ENCODE results near the gene PIK3CB. TPM values are rescaled to one million over a fixed set of nuclear protein-coding genes. Genes with fewer than 3 reads are reported as not detected.

PIK3CB gene
- total RNA-seq (10 to 100 TPM; 34.9 to 41.9 TPM), polyA plus RNA-seq (10 to 100 TPM; 12.8 to 20.2 TPM)
- long read RNA-seq, donor 1, partial matches to known transcripts: 0 of 1 reads
- long read RNA-seq, donor 1, other reads (novel, unspliced or antisense): 0 of 1 reads
- long read RNA-seq, donor 2: 0 reads
- long read RNA-seq, donor 3: 0 reads
- long read RNA-seq, donor 4: 0 reads
- long read RNA-seq, donor 5: 0 reads

DNA sequence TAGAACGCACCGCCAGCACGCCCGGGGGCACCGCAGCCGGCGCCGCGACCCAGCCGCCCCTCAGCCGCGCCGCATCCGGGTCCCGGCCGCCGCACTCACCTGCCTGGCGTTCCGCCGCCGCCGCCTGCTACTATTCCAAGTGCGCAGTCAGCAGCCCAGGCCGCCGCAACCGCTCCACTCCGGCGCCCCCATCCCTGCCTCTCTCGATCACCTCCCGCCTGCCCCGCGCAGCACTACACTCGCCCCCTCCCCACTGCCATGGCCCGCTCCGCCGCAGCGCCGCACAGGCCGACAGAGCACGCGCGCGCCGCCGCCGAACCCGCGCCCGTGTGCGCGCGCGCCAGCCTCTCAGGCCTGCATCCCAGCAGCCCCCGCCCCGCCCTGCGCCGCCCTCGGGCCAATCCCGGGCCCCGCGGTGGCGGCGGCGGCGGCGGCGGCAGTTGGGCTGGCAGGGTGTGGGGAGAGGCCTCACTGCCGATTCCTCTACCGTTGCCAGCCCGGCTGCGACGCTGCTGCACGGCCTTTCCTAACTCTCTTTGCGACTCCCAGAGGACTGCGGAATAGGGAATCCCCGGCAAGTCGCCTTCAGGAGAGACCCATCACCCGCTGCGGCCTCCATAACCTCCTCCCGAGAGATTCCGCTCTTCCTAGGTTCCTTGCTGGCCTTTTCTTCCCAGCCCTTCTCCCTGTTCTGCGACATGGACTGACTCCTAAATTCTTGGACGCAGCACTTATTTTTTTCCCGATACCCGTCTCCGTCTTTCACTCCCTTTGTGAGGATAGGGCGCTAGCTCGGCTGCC is at the start of gene PIK3CB:
Gene PIK3CB (minus strand): TSS at position 333 of the 801 bp plus-strand sequence. CDS start 75,585 bp downstream, outside the sequence.
- 1% methylated on average over 69 to 88 of the region's 88 CpGs for WGBS, 2 donors
- TF ChIP-seq, protein P1, sequence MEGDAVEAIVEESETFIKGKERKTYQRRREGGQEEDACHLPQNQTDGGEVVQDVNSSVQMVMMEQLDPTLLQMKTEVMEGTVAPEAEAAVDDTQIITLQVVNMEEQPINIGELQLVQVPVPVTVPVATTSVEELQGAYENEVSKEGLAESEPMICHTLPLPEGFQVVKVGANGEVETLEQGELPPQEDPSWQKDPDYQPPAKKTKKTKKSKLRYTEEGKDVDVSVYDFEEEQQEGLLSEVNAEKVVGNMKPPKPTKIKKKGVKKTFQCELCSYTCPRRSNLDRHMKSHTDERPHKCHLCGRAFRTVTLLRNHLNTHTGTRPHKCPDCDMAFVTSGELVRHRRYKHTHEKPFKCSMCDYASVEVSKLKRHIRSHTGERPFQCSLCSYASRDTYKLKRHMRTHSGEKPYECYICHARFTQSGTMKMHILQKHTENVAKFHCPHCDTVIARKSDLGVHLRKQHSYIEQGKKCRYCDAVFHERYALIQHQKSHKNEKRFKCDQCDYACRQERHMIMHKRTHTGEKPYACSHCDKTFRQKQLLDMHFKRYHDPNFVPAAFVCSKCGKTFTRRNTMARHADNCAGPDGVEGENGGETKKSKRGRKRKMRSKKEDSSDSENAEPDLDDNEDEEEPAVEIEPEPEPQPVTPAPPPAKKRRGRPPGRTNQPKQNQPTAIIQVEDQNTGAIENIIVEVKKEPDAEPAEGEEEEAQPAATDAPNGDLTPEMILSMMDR (IDR thresholded peaks at IDR 0.05; ENCODE audit: control extremely low read depth, extremely low read depth): no peak
- no peaks in the 10 kb centered on the region for H3K9me3 ChIP-seq (ENCODE audit: control insufficient read depth in 4 of 4, insufficient read depth in 3 of 4, low read length in 3 of 4)

DNA sequence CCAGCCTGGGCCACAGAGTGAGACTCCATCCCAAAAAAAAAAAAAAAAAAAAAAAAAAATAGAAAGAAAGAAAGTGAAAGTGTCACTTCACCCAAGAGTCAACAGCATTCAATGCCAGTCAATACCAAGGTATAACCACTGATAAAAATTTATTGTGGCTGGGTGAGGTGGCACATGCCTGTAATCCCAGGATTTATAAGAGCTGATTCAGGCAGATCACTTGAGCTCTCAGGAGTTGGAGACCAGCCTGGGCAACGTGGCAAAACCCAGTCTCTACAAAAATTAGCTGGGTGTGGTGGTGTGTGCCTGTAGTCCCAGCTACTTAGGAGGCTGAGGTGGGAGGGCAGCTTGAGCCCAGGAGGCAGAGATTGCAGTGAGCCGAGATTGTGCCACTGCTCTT is 46.5 kb upstream of the PIK3CB start:
- ATAC-seq (ENCODE audit: insufficient read depth, low FRiP score) (no peak), DNase-seq (no peak)
- TF ChIP-seq, protein P1 (IDR thresholded peaks at IDR 0.05; ENCODE audit: control extremely low read depth, extremely low read depth): no peak
- Histone ChIP-seq H3K4me1 (ENCODE audit: control insufficient read depth in 5 of 5, insufficient read depth in 5 of 5, low read length in 5 of 5) (no peaks in the 10 kb centered on the region), H3K36me3 (ENCODE audit: control insufficient read depth in 4 of 4, insufficient read depth in 4 of 4, low read length in 4 of 4) (no peaks in the 10 kb centered on the region), H3K9me3 (ENCODE audit: control insufficient read depth in 4 of 4, insufficient read depth in 3 of 4, low read length in 3 of 4) (peaks cover 0 to 2% (median 0%) of the 10 kb centered on the region in 4 donors), H3K27ac (ENCODE audit: low read depth in 1 of 2, low read length in 1 of 2) (no peak overlapping the region), H3K4me3 (no peak overlapping the region), H3K27me3 (ENCODE audit: control insufficient read depth in 3 of 3, insufficient read depth in 3 of 3, low read length in 2 of 3) (no peaks in the 10 kb centered on the region), H3K9ac (ENCODE audit: insufficient read depth in 1 of 2, low read length in 2 of 2) (no peak overlapping the region)
- 75 to 84% methylated on average over 2 of the region's 2 CpGs for WGBS, 2 donors

More for the DNA sequence above, at the start of gene PIK3CB:
- peak within 1 kb of the TSS; percentile 85 for H3K4me3 ChIP-seq
- H3K27ac ChIP-seq (ENCODE audit: low read depth in 1 of 2, low read length in 1 of 2): peak within 1 kb of the TSS; percentile 95 to 96
- H3K27me3 ChIP-seq (ENCODE audit: control insufficient read depth in 3 of 3, insufficient read depth in 3 of 3, low read length in 2 of 3): no peaks in the 10 kb centered on the region
- peak; percentile 99 for ATAC-seq (ENCODE audit: insufficient read depth, low FRiP score)
- no peaks in the 10 kb centered on the region for H3K36me3 ChIP-seq (ENCODE audit: control insufficient read depth in 4 of 4, insufficient read depth in 4 of 4, low read length in 4 of 4)
- H3K4me1 ChIP-seq (ENCODE audit: control insufficient read depth in 5 of 5, insufficient read depth in 5 of 5, low read length in 5 of 5): peaks cover 0 to 15% (median 0%) of the 10 kb centered on the region in 5 donors
- DNase-seq: peak; percentile 94
- peak within 1 kb of the TSS; percentile 88 to 95 for H3K9ac ChIP-seq (ENCODE audit: insufficient read depth in 1 of 2, low read length in 2 of 2)

DNA sequence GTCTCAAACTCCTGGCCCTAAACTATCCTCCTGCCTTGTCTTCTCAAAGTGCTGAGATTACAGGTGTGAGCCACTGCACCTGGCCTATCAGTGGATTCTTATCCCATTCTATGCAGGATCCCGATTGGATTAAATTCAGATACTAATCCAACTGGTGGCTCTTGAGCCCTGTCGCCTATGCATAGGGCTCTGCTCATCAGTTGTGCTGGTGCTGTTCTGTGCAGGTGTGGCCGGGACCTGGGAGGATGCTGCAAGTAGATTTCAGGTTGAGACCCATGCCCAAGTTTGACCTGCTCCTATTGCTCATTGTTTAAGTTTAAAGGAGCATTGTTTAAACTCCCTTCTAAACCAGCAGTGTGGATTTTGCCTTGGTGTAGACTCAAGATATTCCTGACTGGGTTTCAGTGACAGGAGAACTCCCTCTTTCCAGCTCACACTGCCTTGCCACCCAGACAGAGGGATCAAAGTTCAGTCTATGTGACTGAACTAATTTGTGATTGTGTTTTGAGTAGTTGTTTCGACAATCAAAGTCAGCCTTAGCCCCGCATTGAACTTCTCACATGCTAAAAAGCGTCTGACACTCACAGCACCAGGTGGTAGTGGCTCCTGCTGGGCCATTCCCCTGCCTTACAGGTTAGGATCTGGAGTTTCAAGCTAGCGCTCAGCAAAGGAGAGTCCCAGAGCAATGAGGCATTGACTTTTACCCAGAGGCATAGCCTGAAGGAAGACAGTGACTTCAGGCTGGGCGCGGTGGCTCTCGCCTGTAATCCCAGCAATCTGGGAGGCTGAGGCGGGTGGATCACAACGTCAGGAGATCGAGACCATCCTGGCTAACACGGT is 45.0 kb upstream of the PIK3CB start:
- no peaks in the 10 kb centered on the region for H3K36me3 ChIP-seq (ENCODE audit: control insufficient read depth in 4 of 4, insufficient read depth in 4 of 4, low read length in 4 of 4)
- DNase-seq: no peak
- TF ChIP-seq, protein P1 (IDR thresholded peaks at IDR 0.05; ENCODE audit: control extremely low read depth, extremely low read depth): no peak
- H3K4me3 ChIP-seq: no peak overlapping the region
- WGBS, 2 donors: 80 to 84% methylated on average over 14 of the region's 14 CpGs
- no peak overlapping the region for H3K27ac ChIP-seq (ENCODE audit: low read depth in 1 of 2, low read length in 1 of 2)
- H3K9me3 ChIP-seq (ENCODE audit: control insufficient read depth in 4 of 4, insufficient read depth in 3 of 4, low read length in 3 of 4): peaks cover 0 to 2% (median 0%) of the 10 kb centered on the region in 4 donors
- H3K9ac ChIP-seq (ENCODE audit: insufficient read depth in 1 of 2, low read length in 2 of 2): no peak overlapping the region
- no peaks in the 10 kb centered on the region for H3K27me3 ChIP-seq (ENCODE audit: control insufficient read depth in 3 of 3, insufficient read depth in 3 of 3, low read length in 2 of 3)
- ATAC-seq (ENCODE audit: insufficient read depth, low FRiP score): no peak
- H3K4me1 ChIP-seq (ENCODE audit: control insufficient read depth in 5 of 5, insufficient read depth in 5 of 5, low read length in 5 of 5): no peaks in the 10 kb centered on the region

All from lung (tissue), 16 donors.